ENCODE data around the gene ZBTB12. TPM values are rescaled to one million over a fixed set of nuclear protein-coding genes. Genes with fewer than 3 reads are reported as not detected.

The ZBTB12 gene
- total and polyA plus RNA-seq, 2 of the 13 experiments (the other 11 are each of a cell fraction or from before 2014, with no cell fraction given), result 4.8 to 6.0 TPM

GRCh38 chr6:31901953-31902643 is at the start of gene ZBTB12 (continued):
- TF ChIP-seq ZNF788 (CRISPR knock-in tag; IDR thresholded peaks at IDR 0.05; ENCODE audit: borderline replicate concordance) (peak; percentile 64; the same call in 1 of the 2 replicates), E2F1 (CRISPR knock-in tag; IDR thresholded peaks at IDR 0.05) (no peak), PLSCR1 (CRISPR knock-in tag; IDR thresholded peaks at IDR 0.05; ENCODE audit: borderline replicate concordance) (peak; percentile 23; the same call in 1 of the 2 replicates), DMTF1 (CRISPR knock-in tag; IDR thresholded peaks at IDR 0.05) (no peak), HNRNPLL (IDR thresholded peaks at IDR 0.05; ENCODE audit: low read depth, low read length, poor library complexity, severe bottlenecking) (peak; percentile 77), ZNF670 (CRISPR knock-in tag; IDR thresholded peaks at IDR 0.05; ENCODE audit: borderline replicate concordance) (peak; percentile 38; the same call in 1 of the 2 replicates), MAZ (IDR thresholded peaks at IDR 0.05; ENCODE audit: borderline replicate concordance, low read depth, low read length) (peak; percentile 96), MAZ (CRISPR knock-in tag; IDR thresholded peaks at IDR 0.05; ENCODE audit: low read depth) (peak; percentile 98), ARNT2 (CRISPR knock-in tag; IDR thresholded peaks at IDR 0.05; ENCODE audit: low read depth) (peak; percentile 40; the same call in 1 of the 2 replicates), HMGXB3 (CRISPR knock-in tag; IDR thresholded peaks at IDR 0.05; ENCODE audit: borderline replicate concordance) (no peak), FOXM1 (CRISPR knock-in tag; IDR thresholded peaks at IDR 0.05) (no peak), CCAR2 (optimal IDR thresholded peaks at IDR 0.05; ENCODE audit: low read depth, low read length) (peak; percentile 9), BORCS8-MEF2B (CRISPR knock-in tag; IDR thresholded peaks at IDR 0.05) (peak; percentile 48; the same call in 1 of the 2 replicates), ZNF709 (CRISPR knock-in tag; IDR thresholded peaks at IDR 0.05) (peak; percentile 89; the same call in 1 of the 2 replicates), ZBTB1 (CRISPR knock-in tag; IDR thresholded peaks at IDR 0.05; ENCODE audit: borderline replicate concordance) (peak; percentile 86), POGK (CRISPR knock-in tag; conservative IDR thresholded peaks at IDR 0.05) (0 out of 2 replicates have a peak, but pooled peaks have one; percentile 26), ZBTB7B (CRISPR knock-in tag; IDR thresholded peaks at IDR 0.05) (no peak), ZMYM2 (CRISPR knock-in tag; IDR thresholded peaks at IDR 0.05) (no peak)

Measured in HepG2 (cell line).